Superior temporal gyrus (tissue), 1 donor: ENCODE measurements around the gene FBXO39.
"Not testable (repeated sequence)": the region's sequence is repeated elsewhere in the genome, so short reads cannot be mapped to it uniquely, and the experiment has no call there.

ENCODE experiments used
- DNase-seq: peaks from one replicate; pipeline ENCODE4 v3.0.0-alpha.2; 2016; ENCODE audit errors: extremely low spot score

The FBXO39 gene

DNA sequence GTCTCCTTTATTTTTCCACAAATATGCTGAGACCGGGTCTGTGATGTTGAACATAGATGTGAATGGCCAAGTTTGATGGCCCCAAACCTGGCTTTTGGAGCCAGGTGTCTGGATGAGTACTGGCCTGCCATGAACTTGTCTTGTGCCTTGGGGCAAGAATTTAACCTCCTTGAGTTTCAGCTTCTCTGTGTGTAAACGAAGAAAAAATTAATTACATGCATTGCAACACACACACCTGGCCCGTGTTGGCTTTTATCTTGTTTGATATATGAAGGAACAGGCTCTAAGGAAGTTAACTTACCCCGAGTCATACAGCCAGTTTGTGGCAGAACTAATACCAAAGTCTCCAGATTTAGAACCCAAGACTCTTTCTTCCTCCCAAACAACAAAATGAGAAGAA is 13.1 kb downstream of the FBXO39 start:
- DNase-seq = no peak

DNA sequence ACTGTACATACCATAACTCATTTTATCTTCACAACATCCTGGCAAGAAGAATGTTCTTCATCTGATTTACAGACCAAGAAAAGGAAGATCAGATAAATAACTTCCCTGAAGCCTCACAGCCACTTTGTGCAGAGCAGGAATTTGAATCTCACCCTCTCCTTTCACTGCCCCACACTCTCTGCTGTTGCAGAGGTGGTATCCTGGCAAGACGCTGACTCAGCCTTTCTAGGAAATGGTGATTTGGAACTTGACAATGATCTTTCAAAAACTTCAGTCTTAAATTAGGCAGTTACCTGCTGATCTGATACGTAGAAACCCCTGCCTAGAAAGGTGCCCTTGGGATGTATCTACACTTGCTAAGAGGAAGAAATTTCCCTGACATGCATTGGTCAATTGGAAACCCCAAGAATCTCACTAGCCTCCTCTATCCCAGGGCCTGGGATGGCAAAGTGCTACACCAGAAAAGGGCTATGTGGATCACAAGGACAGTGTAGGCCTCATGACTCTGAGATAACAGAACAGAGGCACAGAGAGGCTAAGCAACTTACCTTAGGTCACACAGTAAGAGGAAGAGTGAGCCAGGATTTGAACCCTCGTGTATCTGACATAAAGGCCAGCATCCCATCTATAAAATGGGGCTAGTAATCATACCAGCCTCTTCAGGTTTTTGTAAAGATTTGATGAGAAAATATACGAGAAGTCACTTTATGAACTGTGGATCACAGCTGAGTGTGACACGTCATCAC is 17.9 kb downstream of the FBXO39 start:
- DNase-seq = no peak

DNA sequence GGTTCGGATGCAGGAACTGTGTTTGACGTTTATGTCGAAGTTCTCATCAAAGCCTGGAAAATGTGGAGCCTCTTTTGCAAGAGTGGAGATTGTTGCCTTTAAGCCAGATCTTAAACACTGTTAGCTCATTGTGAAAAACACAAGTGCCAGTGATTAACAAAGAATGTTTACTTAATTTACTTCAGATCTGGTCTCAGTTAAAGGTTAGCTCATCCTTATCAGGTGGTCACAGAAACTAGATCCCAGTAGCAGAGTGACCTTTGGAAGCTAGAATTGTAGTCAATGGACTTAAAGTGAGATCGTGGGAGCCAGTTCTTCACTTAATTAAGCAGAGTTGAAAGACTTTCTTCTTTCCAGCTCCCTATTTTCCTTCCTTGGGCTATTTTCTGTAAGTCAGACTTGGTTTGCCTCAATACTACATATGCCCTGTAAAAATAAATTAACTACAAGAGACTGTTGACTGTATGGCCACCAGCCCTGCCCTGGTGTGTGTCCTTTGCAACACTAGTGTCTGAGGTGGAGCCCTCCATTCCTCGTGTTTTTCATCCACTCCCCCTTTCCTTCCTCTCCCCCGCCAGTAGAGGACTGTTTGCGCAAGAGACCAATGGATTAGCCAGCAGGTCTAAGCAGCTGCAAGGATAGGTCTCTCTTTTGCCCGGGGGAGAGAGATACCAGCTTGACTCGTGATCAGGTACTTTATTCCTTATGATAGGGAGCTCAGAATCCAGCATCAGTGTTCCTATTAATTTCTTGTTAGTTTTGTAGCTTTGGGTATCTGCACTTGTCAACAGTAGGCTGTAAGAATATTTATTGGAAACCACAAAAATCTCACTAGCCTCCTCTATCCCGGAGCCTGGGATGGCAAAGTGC is 20.2 kb downstream of the FBXO39 start:
- DNase-seq = no peak

DNA sequence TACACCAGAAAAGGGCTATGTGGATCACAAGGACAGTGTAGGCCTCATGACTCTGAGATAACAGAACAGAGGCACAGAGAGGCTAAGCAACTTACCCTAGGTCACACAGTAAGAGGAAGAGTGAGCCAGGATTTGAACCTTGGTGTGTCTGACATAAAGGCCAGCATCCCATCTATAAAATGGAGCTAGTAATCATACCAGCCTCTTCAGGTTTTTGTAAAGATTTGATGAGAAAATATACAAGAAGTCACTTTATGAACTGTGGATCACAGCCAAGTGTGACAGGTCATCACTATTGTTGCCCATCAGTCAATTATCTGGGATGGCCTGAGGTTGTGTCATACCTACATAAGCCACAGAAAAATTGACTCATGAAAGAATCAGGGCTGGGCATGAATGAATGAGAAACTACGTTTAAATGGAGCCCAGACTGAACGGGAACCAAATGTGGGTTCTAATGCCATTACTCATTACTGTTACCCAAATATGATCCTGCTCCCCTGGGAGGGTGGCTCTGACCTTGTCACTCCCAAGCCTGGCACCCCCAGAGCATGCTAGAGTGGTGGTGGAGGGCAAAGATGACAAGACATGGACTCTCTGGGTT is 21.0 kb downstream of the FBXO39 start:
- no peak for DNase-seq

DNA sequence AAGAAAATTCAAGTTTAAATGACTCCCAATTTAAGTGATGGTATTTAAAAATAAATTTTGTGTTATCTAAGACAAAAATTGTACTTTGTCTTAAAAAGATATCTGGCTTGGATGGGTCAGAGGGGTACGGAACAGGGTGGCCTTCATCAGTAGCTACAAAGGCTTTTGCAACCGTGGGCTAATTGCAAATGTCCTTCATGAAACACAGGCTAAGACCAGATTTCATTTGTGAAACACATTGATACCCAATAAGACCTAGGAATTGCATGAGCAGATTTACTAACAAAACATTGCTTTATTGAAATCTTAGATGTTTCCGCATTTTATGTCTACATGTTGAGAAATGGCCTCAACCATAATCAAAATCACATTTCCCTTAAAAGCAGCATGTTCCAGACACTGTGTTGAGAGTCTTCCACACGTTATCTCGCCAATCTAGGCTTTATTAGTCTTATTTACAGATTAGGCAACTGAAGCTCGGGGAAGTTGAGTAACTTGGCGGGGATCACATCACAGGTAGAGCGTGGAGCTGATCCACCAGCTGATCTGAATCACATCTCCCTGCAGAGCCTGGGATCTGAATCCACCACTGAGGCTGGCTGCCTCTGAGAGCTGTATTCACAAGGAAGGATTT is 21.8 kb downstream of the FBXO39 start:
- no peak for DNase-seq

DNA sequence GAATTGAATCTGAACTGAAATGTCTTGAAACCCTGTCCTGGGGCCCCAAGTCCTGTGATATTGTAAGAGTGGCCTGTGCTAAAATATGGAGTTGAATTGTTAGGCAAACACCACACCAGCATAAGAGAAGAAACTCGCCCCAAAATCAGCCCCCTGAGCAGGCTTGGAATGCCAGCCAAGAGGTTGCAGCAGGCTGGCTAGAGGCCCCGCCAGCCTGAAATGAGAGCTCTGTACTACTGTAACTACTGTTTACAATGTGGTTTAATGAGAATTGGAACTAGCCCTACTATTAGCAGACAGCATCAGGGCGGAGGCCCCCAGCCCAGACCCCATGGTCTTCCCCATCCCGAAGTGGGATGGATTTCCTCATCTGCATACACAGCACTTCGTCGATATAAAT is 23.7 kb downstream of the FBXO39 start:
- DNase-seq = no peak

DNA sequence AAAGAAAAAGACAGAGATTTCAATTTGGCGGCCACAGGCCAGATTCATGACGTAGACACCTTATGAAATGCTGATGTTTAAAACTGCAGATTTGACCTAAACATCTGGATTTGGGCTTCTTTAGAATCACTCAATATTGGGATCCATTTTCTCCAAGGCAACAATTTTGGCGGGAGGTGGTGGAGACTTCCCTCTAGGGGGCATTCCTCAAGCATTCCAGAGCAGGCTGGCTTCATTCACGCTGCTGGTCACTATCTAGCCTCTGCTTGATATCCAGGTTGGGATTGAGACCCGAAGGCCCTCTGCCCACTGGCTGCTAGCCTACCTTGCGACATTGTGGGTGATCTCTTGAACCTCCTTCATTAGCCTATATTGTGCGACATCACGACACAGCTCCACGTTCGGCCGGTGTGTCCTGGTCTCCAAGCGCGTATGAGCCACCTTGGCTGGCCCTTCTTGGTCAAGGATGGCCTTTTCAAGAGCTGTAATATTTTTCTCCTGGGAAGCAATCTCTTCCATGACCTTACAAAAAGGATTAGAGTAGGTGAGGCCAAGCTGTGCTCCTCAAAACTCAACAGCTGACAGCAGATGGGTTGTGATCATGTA is 24.5 kb downstream of the FBXO39 start:
- no peak for DNase-seq

DNA sequence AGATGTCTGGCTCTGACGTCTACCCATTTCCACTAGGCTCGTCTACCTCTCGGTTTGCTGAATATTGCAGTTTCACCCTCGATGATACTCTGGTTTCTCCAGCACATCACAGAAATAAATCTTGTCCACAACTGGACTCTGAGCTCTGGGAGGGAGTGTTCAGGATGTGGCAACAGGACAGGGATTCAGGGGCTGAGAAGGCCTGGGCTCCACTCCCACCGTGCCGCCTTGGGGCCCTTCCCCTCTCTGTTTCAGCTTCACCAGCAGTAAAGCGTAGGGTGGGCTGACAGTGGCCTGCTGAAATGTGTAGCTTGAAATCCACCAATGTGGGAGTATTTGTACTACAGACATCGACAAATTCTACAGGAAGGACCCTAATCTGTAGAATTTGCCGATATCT is 35.5 kb downstream of the FBXO39 start:
- DNase-seq = no peak

DNA sequence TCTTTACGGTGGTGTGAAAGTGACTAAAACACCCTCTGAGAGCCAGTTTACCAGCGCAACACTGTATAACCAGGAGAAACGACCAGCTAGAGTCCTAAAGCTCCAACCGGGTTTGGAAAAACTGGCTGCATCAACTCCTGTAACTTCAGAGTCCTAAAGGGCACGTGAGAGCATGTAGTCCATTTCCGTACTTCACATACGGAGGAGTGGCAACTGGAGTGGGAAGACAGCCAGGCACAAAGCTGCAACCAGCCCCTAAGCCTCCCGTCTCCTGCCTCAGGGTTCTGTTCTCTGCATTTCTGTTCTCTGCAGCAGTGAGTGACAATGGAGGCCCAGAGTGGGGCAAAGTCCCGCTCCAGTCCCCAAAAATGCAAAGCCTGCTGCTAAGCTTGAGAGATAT is 36.3 kb downstream of the FBXO39 start:
- no peak for DNase-seq

DNA sequence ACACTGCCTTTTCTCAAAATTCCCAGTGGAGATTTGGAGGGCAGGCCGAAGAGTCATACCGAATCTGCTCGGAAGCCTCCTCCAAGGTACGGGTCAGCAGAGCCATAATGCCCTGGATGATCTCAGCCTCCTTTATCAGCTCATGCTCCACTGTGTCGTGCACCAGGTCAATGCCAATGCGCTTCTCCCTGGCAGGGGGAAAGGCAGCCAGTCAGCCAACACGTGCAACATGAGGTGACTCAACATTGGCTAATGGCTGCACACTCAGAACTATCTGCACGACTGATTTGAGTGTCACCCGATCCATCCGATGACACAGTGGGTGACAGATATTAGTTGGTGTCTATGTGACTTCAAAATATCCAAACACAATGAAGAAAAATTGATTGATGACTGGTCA is 39.8 kb downstream of the FBXO39 start:
- DNase-seq = no peak

DNA sequence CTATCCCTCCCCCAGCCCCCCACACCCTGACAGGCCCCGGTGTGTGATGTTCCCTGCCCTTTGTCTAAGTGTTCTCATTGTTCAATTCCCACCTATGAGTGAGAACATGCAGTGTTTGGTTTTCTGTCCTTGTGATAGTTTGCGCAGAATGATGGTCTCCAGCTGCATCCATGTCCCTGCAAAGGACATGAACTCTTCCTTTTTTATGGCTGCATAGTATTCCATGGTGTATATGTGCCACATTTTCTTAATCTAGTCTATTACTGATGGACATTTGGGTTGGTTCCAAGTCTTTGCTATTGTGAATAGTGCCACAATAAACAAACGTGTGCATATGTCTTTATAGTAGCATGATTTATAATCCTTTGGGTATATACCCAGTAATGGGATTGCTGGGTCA is 40.4 kb downstream of the FBXO39 start:
- not testable (repeated sequence) for DNase-seq

DNA sequence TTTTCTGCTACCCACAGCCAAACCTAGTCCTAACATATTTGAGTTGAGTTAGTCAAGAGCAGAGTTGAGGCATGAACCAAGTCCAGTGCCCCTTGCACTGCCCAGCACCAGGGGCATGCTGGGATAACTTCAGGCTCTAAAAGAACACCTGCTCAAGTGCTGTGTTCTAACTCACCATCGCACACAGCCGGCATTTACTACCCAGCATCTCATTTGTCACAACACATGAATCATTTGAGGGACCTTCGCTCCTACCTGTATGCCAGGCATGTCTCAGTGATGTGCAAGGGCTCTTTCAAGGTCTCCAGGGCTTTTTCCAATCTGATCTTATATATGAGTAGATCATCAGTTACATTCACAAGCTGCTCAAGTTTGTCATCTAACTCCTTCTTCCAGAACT is 42.9 kb downstream of the FBXO39 start:
- DNase-seq = no peak

DNA sequence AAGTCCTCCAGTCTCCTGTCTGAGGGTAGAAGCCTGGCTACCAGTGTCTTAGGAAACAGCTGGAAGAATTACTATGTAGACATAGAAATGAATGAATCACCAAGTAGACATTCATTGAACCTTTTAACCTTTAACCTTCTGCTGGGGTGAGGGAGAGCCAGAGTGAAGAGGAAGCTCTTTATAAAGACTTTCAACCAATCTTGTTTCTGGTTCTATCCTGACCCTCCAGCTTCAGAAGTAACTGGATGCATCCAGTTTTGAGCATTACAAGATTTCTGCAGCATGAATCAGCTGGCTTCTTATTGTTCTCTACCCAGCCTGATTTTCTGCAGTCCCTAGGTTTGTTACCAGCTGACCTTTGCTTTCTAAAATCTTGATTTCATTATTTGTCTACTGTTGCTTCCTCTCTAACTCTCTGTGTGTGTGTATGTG is 47.0 kb downstream of the FBXO39 start:
- DNase-seq = no peak

DNA sequence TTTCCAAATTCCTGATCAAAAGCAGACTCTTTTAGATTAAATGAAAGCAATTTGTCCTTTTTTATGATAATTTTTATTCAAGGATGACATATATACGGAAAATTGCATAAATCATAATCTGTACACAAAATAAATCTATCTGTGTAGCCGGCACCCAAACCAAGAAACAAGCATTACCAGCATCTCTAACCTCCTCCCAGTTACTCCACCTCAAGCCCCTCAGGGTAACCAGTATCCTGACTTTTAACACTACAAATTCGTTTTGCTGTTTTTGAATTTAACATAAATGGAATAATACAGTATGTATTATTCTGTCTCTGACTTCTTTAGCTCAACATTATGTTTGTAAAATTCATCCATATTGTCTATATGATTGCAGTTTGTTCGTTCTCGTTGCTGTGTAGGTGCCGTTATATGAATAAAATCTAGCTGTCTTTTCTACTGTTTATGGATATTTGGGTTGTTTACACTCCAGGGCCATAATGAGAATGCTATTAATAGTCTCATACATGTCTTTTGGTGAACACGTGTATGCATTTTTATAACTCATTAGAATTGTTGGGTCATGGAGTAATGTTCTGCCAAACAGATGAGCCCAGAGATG is 54.5 kb downstream of the FBXO39 start:
- no peak for DNase-seq

DNA sequence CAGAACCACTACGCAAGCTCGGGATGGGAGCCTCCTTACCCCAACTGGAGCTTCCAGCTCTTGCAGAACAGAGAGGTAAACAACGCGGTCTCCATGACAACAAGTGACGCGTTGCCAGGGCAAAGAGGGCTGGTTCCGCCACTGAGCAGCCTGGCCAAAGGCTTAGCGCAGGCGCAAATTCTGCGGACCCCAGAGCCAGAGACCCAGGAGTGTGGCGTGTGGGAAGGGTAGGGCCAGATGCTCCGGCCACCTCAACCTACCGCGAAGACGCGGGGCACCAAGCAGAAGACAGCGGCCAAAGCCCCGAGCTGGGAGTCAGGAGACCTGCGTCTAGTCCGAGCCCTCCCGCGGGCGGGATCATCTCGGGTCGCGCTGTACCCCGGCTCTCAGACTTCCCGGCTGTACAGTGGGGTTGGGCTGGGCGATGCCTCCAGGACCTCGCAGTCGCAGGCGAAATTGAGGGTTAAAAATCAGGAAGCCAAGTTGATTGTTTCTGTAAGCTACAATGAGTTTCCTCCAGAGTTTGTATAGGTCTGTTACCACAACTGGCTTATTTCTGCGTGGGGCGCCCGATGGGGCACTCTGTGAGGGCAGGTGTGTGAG is 55.7 kb downstream of the FBXO39 start, which contains the start of gene TEKT1:
TEKT1 (minus strand) TSS at position 69 of the 603 bp plus-strand sequence. CDS start 1,353 bp downstream, outside the sequence.
- peak; percentile 69 for DNase-seq
